Measurements from ENCODE around the gene CCKAR.
"Not testable (repeated sequence)": the region's sequence is repeated elsewhere in the genome, so short reads cannot be mapped to it uniquely, and the experiment has no call there.

CCKAR gene, protein sequence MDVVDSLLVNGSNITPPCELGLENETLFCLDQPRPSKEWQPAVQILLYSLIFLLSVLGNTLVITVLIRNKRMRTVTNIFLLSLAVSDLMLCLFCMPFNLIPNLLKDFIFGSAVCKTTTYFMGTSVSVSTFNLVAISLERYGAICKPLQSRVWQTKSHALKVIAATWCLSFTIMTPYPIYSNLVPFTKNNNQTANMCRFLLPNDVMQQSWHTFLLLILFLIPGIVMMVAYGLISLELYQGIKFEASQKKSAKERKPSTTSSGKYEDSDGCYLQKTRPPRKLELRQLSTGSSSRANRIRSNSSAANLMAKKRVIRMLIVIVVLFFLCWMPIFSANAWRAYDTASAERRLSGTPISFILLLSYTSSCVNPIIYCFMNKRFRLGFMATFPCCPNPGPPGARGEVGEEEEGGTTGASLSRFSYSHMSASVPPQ

DNA sequence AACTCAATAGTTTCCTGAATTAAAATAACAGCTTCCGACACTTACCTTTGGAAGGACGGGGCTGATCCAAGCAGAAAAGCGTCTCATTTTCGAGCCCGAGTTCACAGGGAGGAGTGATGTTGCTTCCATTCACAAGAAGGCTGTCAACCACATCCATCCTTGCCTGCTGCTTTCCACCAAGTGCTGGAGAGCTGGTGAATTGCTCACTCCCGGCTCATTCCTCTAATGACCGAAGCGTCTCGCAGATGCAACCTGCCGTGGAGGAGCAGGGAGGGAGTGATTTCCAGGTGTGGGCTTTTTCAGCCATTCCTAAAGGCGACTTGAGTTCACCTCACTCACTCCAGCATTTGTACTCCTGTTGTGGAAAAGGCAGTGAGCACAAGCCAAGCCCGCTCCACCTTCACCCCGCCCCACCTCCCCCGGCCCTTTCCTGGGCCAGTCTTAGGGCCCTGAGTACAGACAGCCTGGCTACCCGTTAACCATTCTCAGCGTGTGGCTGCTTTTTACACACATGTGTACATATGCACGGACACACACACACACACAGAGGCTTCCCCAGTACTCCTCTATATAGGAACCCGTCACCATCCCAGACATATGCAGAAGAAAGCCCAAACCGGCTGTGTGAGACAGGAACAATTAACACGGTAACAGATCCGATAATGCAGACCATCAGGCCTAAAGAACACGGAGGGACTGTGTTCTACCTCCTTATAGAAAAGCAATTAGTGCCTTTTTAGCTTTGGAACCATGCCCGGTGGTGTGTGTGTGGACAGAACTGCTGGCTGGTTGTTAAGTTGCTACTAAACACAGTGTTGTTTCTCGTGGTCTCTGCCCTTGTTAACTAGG, at the start of gene CCKAR:
Gene CCKAR (minus strand): TSS at position 374 of the 849 bp plus-strand sequence. CDS start 217 bp downstream, at position 157.
- DNase-seq (ENCODE audit: low read depth in 1 of 2, low spot score in 1 of 2), result no peak

DNA sequence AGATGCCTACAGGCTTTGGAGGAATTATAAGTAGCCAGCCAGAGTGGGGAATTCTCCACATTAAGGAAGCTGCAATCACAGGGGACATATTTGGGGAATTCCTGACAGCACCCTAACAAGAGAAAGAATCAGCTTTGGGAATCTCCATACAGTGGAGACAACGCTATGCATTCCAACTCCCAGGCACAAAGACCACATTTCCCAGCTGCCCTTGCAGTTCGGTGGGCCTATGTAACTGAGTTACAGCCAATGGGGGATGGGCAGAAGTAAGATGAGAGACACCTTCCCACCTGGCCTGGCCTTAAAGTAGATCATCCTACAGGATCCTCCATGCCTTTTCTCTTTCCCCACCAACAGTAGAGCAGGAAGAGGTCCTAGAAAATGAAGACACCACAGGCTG, 43.4 kb upstream of the CCKAR start:
- no peak for DNase-seq (ENCODE audit: low read depth in 1 of 2, low spot score in 1 of 2)

DNA sequence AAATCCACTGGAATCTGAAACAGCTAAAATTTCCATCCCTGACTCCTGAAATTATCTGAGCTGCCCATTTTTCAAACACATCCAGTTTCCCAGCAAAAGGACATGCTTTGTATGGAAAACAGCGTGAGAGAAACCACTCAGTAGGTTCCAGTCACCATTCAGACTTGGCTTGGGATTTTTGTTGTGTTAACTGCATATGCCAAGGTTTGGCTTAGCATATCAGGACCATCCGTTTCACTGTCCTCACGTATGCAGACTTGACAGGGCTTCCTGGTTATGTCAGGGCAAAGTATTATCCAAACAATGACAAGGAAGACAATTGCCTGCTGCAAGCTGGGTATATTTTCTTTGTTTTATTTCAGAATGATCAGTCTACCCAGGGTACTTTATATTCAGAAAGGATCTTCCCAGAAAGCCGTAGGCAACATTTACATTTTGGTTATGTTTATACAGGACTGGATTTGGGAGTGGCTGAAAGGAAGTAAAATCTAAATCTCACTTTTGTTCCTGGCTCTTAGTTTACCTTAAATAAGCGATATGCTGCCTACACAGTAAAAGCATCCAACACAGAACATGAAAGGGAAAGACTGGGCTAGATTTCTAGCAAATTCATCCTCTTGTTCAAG, 41.3 kb upstream of the CCKAR start:
- no peak for DNase-seq (ENCODE audit: low read depth in 1 of 2, low spot score in 1 of 2)

DNA sequence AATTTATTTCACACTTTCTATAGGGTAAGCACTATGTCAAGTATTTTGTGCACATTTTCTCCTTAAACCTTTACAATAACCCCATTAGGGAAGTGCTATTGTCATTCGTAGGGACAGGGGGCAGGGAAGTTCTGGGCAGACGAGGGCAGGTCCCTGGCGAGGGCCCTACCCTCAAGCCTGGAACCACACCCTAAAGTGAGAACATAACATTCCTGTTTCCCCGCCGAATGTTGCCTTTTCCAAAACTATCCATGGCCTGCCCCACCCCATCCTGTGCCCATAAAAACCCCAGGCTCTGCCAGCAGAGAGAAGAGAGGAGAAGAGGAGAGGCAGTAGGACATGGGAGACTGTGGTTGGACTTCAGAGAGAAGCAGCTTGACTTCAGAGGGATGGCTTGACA, 39.8 kb upstream of the CCKAR start:
- no peak for DNase-seq (ENCODE audit: low read depth in 1 of 2, low spot score in 1 of 2)

DNA sequence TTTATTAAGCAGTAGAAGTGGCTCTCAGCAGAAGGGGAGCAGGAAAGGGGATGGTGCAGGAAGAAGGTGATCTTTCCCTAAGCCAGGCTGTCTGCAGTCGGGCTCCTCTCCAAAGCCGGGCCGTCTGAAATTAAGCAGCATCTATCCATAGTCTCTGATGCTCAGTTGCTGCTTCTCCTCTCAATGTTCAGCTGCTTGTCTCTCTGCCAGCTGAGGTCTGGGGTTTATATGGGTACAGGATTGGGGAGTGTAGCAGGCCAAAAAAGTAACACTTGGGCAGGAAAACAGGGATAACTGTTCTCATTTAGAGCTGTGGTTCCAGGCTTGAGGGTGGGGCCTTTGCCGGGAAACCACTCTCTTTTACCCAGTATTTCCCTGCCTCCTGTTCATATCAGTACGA, 39.2 kb upstream of the CCKAR start:
- no peak for DNase-seq (ENCODE audit: low read depth in 1 of 2, low spot score in 1 of 2)

DNA sequence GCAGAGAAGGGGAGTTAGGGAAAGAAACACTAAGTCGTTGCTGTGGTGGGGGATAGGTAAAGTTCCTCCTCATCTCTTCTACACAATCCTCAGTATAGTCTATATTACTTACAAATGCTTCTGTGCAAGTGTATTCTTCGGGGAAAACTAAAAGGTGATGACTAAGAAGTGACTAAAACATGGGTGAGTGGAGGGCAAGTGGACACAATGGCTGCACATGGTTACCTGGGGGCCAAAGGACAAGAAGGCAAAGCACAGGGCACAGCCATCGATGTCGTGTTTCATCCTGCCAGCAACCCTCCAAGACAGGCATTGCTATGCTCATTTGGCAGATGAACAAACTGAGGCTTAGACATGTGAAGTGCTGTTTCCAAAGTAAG, 35.5 kb upstream of the CCKAR start:
- DNase-seq (ENCODE audit: low read depth in 1 of 2, low spot score in 1 of 2), result no peak

DNA sequence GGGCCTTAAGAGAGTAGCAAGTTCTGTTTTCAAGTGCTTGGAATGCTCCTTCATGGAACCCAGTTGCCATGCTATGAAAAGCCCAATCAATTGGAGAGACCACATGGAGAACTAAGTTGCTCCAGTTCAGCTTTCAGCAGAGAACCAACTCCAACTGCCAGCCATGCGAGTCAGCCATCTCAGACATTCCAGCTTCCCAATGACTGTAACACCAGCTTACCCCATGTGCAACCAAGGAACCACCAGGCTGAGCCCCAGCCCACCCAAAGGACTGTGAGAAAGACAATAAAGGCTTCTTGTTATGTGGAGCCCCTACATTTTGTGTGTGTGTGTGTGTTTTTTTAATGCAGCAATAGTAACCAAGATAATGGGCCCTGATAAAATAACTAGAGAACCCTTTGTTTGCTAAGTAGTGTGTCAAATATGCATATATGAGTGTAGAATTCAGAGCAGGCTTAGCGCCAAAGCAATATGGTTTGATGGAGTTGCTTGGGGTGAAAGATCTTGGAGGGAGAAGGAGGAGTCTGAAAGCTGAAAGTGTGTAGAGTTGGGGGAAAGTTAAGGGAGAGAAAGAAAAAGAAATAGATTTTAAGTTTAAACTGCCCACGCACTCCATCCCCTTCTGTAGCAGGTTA, 35.0 kb upstream of the CCKAR start:
- DNase-seq (ENCODE audit: low read depth in 1 of 2, low spot score in 1 of 2), result no peak

DNA sequence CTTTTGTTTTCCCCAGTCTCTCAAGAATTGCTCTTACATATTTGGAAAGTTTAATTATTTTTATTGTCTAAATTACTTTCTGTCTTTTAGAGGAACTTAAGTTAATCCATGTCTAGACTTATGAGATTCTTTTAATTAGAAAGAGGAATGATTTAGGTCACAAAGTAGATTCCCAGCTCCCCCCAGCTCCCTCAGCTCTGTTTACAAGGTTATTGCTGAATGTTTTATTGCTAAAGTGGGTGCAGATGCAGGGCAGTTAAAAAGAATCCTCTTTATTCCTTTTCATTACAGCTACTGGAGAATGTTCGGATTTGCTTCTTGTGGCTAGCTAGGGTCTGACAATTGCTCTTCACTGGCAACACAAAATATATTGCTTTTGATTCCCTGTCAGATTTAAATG, 33.7 kb upstream of the CCKAR start:
- DNase-seq (ENCODE audit: low read depth in 1 of 2, low spot score in 1 of 2), result no peak

DNA sequence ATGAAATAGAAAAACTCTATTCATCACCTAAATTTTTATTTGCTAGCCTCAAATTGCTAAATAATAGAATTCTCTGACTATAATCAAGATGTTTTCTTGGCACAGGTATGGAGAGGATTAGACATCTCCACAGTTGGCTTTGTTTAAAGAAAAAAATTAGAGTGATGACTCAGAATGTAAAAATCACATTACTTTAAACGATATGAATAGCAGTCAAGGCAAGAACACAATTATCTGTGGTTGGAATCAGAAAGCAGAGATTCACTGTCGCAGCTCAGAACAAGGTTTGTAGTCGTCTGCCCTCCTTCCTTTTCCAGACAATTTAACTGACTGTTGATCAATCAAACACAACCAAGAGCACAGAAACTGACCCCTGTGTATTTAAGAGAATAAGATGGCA, 32.2 kb upstream of the CCKAR start:
- no peak for DNase-seq (ENCODE audit: low read depth in 1 of 2, low spot score in 1 of 2)

DNA sequence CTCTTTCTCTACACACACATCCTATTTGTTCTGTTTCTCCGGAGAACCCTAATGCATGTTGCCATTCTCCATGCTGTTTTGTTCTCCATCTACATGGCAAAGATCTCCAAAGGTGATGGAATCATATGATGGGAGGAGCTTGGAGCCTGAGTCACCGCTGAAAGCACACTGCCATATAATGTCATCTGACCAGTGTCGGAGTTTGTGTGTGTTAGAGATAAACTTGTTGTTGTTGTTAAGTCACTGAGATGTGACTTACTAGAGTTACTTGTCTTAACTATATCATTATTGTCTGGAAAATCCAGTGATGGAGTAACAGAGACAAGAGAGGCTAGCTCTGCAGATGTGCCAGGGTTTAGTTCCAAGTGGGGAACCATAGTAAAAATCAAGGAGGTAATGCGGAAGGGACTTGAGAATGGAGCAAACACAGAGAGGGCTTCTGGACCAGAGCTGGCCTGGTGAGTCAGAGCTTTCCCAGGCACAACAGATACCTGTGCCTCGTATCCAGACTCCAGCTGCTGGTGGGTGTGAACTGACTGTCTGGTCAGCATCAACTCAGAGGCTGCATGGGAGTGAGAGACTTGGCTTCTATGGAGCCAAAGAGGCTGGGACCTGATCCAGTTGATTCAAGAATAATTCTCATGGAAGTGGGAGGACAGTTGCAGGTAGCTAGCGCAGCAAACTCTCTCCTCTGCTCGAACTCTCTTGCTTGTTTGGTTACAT, 30.6 kb upstream of the CCKAR start:
- DNase-seq (ENCODE audit: low read depth in 1 of 2, low spot score in 1 of 2), result no peak

DNA sequence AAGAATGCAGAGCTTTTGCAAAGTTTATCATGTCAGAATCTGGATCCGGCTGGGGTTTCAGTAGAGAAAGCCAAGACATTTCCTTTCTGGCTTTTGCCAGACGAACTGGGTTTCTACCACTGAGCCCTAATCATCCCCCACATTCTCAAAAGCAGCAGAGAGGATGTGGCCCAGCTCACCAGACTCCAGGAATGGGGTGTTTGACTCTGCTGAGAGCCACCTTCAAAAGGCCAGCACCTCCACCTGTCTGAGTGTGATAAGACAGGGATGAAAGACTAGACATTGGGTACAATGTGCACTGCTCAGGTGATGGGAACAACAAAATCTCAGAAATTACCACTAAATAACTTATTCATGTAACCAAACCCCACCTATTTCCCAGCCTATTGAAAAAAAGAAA, 25.7 kb upstream of the CCKAR start:
- DNase-seq (ENCODE audit: low read depth in 1 of 2, low spot score in 1 of 2), result no peak

DNA sequence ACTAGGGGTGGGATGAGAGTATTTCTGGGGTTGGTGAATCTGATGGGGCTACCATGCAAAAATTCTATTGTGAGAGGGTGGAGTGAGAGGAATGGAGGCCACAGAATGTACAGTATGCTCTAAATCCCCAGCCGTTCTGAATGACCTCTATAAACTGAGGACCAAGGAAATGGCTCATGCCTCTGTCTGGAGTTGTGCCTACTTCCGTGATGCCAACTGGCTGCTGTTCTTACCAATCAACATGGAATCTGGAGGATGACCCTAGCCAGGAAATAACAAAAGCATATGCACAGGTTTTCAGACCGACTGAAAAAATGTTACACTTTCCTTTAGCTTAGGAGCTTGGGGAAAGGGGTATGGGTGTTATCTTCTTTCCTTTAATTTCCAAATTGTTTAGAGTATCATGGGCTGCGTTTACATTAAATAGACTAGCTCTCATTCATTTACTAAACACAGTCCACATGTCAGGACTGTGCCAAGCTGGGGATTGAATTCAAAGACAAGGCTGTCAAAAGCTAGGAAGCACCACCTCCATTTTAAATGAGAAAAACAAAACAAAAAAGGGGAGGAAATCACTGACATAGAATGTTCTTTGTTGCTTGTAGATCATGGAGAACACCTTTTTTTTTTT, 20.2 kb upstream of the CCKAR start:
- no peak for DNase-seq (ENCODE audit: low read depth in 1 of 2, low spot score in 1 of 2)

DNA sequence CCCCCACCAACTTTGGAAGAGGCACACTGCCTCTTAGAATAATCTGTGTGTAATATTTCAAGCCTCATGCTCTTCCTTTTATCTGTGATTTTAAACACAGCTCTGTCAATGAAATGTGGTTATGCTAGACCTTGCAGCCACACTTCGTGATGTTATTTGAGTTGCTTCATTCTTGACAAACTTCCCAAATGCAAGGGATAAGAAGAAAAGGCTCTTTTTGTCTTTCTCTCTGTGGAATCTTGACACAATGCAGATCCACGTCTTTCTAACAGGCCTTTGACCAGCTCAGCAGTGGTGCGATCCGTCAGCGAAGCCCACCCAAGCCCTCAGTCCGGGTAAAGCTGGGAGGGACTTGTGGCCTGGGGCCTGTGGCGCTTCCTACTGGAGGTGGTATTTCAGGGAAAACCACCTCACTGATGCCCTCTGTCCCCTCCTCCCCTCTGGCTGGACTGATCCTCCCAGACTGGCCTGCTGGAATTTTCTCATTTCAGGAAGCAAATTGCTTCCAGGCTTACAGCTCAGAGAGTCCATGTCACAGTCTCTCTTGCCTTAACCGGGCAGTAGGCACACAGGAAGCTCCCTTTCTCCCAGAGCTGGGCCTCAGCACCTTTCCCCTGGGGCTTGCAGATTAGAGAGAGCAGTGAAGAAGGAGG, 19.5 kb upstream of the CCKAR start:
- no peak for DNase-seq (ENCODE audit: low read depth in 1 of 2, low spot score in 1 of 2)

DNA sequence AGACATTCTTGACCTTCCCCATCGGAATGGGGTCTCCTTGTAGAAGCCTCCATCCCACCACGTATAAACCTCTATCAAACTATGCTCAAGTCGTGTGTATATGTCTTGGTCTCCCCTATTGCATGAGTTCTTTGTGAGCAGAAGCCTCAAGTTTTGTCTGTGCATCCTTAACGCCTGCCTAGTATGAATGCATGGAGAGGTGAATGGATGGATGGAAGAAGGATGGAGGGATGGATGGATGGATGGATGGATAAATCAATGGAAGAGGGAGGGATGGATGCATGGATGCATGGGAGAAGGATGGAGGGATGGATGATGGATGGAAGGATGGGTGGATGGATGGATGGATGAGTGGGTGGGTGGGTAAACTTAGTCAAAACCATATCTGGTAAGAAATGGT, 17.0 kb upstream of the CCKAR start:
- no peak for DNase-seq (ENCODE audit: low read depth in 1 of 2, low spot score in 1 of 2)

DNA sequence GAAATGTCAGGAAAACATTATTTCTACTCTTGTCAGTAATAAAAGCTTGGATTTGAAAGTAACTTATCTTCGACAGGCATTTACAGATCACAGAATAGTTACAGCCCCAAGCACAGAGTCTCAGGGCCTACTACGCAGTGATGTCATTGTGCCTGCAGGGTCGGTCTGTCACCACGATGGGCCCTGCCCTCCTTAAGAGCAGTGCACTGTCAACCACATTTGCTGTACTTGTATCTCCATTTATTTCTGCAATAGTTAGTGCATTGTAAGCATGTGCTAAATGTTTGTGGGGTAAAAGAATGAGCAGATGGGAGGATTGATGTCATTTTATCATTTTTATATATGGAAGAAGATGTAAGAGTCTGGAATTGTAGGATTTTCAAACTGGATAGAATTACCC, 13.6 kb upstream of the CCKAR start:
- no peak for DNase-seq (ENCODE audit: low read depth in 1 of 2, low spot score in 1 of 2)

DNA sequence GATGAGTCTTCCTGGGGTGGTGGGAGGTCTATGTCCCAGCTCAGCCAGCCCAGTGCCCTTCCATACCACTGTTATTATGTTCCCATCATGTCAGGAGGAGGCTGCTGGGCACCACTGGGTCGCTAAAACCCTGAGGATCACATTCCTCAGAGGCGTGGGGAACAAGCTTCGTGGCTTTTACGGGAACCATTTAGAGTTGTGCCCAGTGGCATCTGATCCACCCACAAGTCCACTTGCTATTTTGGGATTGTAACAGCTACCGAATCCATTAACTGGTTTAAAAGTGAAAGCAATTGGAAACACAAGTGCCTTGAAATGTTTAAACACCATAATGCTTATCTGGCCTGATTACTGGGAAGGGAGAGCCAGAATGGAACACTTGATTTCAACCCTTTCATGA, 13.1 kb upstream of the CCKAR start:
- no peak for DNase-seq (ENCODE audit: low read depth in 1 of 2, low spot score in 1 of 2)

DNA sequence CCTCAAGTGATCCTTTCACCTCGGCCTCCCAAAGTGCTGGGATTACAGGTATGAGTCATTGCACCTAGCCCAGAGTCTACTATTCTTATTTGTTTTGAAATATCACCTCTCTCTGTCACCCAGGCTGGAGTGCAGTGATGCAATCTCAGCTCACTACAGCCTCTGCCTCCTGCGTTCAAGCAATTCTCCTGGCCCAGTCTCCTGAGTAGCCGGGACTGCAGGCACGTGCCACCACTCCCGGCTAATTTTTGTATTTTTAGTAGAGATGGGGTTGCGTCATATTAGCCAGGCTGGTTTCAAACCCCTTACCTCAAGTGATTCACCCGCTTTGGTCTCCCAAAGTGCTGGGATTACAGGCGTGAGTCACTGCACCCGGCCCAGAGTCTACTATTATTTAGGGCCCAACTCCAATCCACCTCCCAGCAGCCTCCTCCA, 10.3 kb upstream of the CCKAR start:
- DNase-seq (ENCODE audit: low read depth in 1 of 2, low spot score in 1 of 2), result not testable (repeated sequence)

DNA sequence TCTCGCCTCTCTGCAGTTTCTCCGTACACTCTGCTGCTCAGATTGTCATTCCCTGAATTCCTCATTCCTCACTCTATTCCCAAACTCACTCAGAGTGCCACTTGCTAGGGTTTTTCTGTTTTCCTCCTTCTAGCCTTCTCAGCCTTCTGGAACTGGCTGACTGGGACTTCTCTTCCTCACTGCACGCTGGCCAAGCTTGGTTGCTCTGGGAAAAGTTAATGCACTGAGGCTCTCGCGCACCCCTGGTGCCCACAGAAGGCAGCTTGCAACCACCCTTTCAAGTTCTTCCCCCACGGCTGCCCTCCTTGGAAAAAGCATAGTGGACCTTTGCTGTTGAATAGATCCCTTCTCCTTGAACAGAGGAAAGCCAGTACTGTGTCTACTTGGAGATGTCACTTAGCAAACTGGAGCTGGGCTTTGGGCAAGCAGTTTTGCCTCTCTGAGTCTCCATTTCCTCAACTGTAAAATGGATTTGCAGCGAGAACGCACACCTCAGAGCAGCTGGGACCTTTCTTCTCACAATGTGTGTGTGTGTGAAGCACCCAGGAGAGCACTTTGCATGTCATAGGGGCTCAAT, 6.0 kb upstream of the CCKAR start:
- no peak for DNase-seq (ENCODE audit: low read depth in 1 of 2, low spot score in 1 of 2)

DNA sequence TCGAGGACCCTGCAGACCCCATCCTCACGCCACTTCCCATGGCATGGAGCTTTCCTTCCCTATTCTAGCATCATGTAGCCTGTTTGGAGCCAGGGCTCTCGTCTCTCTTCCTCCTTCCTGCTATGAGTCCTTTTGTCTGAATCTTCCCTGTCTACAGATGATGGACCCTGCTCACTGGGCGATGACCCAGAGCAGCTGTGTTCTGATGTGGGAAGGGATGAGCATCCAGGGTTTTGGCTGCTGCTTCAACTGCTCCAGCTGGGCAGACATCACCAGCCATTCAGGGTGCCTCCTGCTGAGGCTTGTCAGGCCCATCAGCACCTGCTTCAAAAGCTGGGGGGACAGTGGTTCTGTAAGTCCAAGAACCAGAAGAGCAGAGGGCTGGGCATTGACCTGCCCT, 3.2 kb upstream of the CCKAR start:
- DNase-seq (ENCODE audit: low read depth in 1 of 2, low spot score in 1 of 2), result no peak
